HepG2 (cell line): ENCODE data around the gene CHKA. TPM values are rescaled to one million over a fixed set of nuclear protein-coding genes. Genes with fewer than 3 reads are reported as not detected.

Source experiments
- ATAC-seq: fragments of 200-7000 bp; cut with Tn5 transposase; 3 replicates; pipeline ENCODE4 v1.9.1; 2020; ENCODE audit warnings: mild to moderate bottlenecking, moderate library complexity
- Bru-seq: library from RNA; stranded (reverse); fragments of 400-500 nt; gene quantifications from one replicate; lab custom pipeline; 2021; lab: Mats Ljungman, UMichigan
- BruChase-seq, 2 experiments: library from RNA; stranded (reverse); fragments of 400-500 nt; gene quantifications; one replicate each; lab custom pipeline; 2021; lab: Mats Ljungman, UMichigan
- BruUV-seq: library from RNA; stranded (reverse); fragments of 400-500 nt; replicated peaks from 2 replicates; lab custom pipeline; 2021; lab: Mats Ljungman, UMichigan
- CTCF ChIA-PET: fragments of 300-600 bp; formaldehyde crosslinking; extraction: SDS; loops from one replicate; lab custom pipeline; 2021; ENCODE audit warnings: low total read pairs, inconsistent platforms, low intra/inter-chr PET ratio; lab: Yijun Ruan, JAX
- POLR2A ChIA-PET: fragments of 350-600 bp; sonication (Branson Sonifier 250); formaldehyde crosslinking; loops from one replicate; lab custom pipeline; 2020; ENCODE audit warnings: antibody characterized with exemption, inconsistent platforms; lab: Yijun Ruan, JAX
- DNase-seq: peaks from one replicate; pipeline ENCODE4 v3.0.0-alpha.2; 2015; ENCODE audit warnings: low spot score
- FAIRE-seq: peaks from 3 replicates; lab custom pipeline; 2011; peaks lifted over from hg19 to GRCh38; lab: Jason Lieb, UNC
- H2AFZ ChIP-seq: one replicate; pipeline ENCODE4 v1.6.1; 2011; ENCODE audit warnings: low read length, inconsistent platforms
- H3K27ac ChIP-seq: fragments of 300-600 bp; 3 replicates; pipeline ENCODE4 v1.8.0; 2011; ENCODE audit warnings: mixed run types, mild to moderate bottlenecking, mixed read lengths, low read length, inconsistent platforms; ENCODE audit not compliant: insufficient read depth; ENCODE audit errors: extremely low read length
- H3K27me3 ChIP-seq, 2 experiments: fragments of 200-600 bp in 1 of 2; 2 replicates in 1 of 2; 3 replicates in 1 of 2; pipeline versions ENCODE4 v1.6.0 to v1.8.0; 2011; ENCODE audit warnings: low read length in 2 of 2, mild to moderate bottlenecking in 2 of 2, moderate library complexity in 2 of 2, inconsistent platforms in 1 of 2; ENCODE audit not compliant: insufficient read depth in 2 of 2, control insufficient read depth in 1 of 2
- H3K36me3 ChIP-seq, 2 experiments: fragments of 200-600 bp in 1 of 2; replicated peaks in 1 of 2; 2 replicates in 1 of 2; 3 replicates in 1 of 2; pipeline versions ENCODE4 v1.5.1 to v1.8.0; 2011; ENCODE audit warnings: low read length in 2 of 2, inconsistent platforms in 1 of 2; ENCODE audit not compliant: insufficient read depth in 2 of 2, control insufficient read depth in 1 of 2
- H3K4me1 ChIP-seq: 2 replicates; pipeline ENCODE4 v1.5.1; 2012; ENCODE audit warnings: low read length, inconsistent platforms; ENCODE audit not compliant: insufficient read depth
- H3K4me2 ChIP-seq: 2 replicates; pipeline ENCODE4 v1.6.0; 2011; ENCODE audit warnings: low read depth, low read length, inconsistent platforms
- H3K4me3 ChIP-seq, 3 experiments: fragments of 200-600 bp in 1 of 3; sonication (generic), shearing (Covaris generic) in 1 of 3; replicated peaks in 1 of 3; 2 replicates each; pipeline ENCODE4 v1.5.1; 2011 to 2016; ENCODE audit warnings: low read length in 3 of 3, inconsistent platforms in 2 of 3, low read depth in 2 of 3, mild to moderate bottlenecking in 2 of 3, control low read depth in 1 of 3, mixed read lengths in 1 of 3; ENCODE audit not compliant: insufficient read depth in 1 of 3
- H3K79me2 ChIP-seq: one replicate; pipeline ENCODE4 v1.6.1; 2011; ENCODE audit warnings: low read length, inconsistent platforms; ENCODE audit not compliant: insufficient read depth
- H3K9ac ChIP-seq: 2 replicates; pipeline ENCODE4 v1.6.0; 2011; ENCODE audit warnings: mild to moderate bottlenecking, low read depth, low read length, inconsistent platforms; ENCODE audit not compliant: insufficient read depth
- H3K9me3 ChIP-seq: 2 replicates; pipeline ENCODE4 v1.5.1; 2012; ENCODE audit warnings: mild to moderate bottlenecking, low read length
- H4K20me1 ChIP-seq: 2 replicates; pipeline ENCODE4 v1.6.0; 2011; ENCODE audit warnings: inconsistent platforms, mild to moderate bottlenecking, low read length, moderate library complexity; ENCODE audit not compliant: insufficient read depth
- ATRX ChIP-seq: sonication (generic); formaldehyde crosslinking; IDR thresholded peaks from 2 replicates; pipeline ENCODE4 v1.4.0; 2020; ENCODE audit warnings: missing genetic modification reagents, borderline replicate concordance
- FOSL2 ChIP-seq: sonication (generic); formaldehyde crosslinking; IDR thresholded peaks from 2 replicates; pipeline ENCODE4 v1.4.0; 2020; ENCODE audit warnings: missing genetic modification reagents
- HNF4G ChIP-seq, 2 experiments: sonication (generic) in 1 of 2; formaldehyde crosslinking in 1 of 2; IDR thresholded peaks; 2 replicates each; pipeline versions ENCODE4 v1.4.0 to v1.6.1; 2011 to 2020; ENCODE audit warnings: borderline replicate concordance in 2 of 2, low read depth in 2 of 2, mild to moderate bottlenecking in 2 of 2, low read length in 1 of 2, missing genetic modification reagents in 1 of 2, moderate library complexity in 1 of 2
- MED8 ChIP-seq: sonication (generic); formaldehyde crosslinking; IDR thresholded peaks from 2 replicates; pipeline ENCODE4 v1.8.1; 2023; ENCODE audit warnings: mild to moderate bottlenecking, missing genetic modification reagents; ENCODE audit not compliant: insufficient replicate concordance
- PPARG ChIP-seq: conservative IDR thresholded peaks from 2 replicates; pipeline ENCODE4 v1.6.1; 2016; ENCODE audit warnings: missing biosample characterization, missing genetic modification reagents
- TP53 ChIP-seq: sonication (generic); formaldehyde crosslinking; conservative IDR thresholded peaks from 2 replicates; pipeline ENCODE4 v1.4.0; 2020; ENCODE audit warnings: missing genetic modification reagents
- ZNF431 ChIP-seq: sonication (generic); formaldehyde crosslinking; IDR thresholded peaks from 2 replicates; pipeline ENCODE4 v1.9.0; 2022; ENCODE audit warnings: missing genetic modification reagents, low read depth, mild to moderate bottlenecking, borderline replicate concordance
- ZNF724P ChIP-seq: sonication (generic); formaldehyde crosslinking; IDR thresholded peaks from 2 replicates; pipeline ENCODE4 v1.8.0; 2022; ENCODE audit warnings: missing genetic modification reagents, borderline replicate concordance
- WGBS: methylation state at CpG from one replicate; pipeline ENCODE4 v1.1.6; 2017; ENCODE audit warnings: low lambda C conversion rate; 5-methylcytosine and 5-hydroxymethylcytosine counted together
- in situ Hi-C: cut with HindIII; loops from 2 replicates; pipeline ENCODE4 v1.10.0; 2017; ENCODE audit warnings: low pct_unique_long_range_greater_than_20kb; ENCODE audit not compliant: extremely low pct_ligation_motif_present
- intact Hi-C: fragments of 100-400 bp; cut with micrococcal nuclease; formaldehyde crosslinking; loops from one replicate; pipeline ENCODE4 v1.10.0; 2022; ENCODE audit not compliant: unreplicated experiment
- long read RNA-seq, 2 experiments: library from RNA in 1 of 2; library from polyadenylated mRNA in 1 of 2; stranded (forward) in 1 of 2; unstranded in 1 of 2; transcript quantifications; one replicate each; pipeline ENCODE4 v2.0.0, GENCODE V29; 2019 to 2022
- polyA minus RNA-seq, 3 experiments: library from RNA; depleted of rRNA, polyadenylated mRNA; stranded (reverse); fragments of >200 nt; gene quantifications; 2 replicates each; pipeline ENCODE4 v1.2.3, GENCODE V29; 2011; ENCODE audit warnings: low replicate concordance in 1 of 3
- polyA plus RNA-seq, 8 experiments: library from polyadenylated mRNA; depleted of rRNA in 3 of 8; stranded (reverse) in 7 of 8; unstranded in 1 of 8; fragments of >200 nt; fragmentation: Illumina TruSeq in 4 of 8; extraction: Trizol in 4 of 8; gene quantifications; 2 replicates each; pipeline versions ENCODE4 v1.2.1 to v1.2.3, GENCODE V29; 2011 to 2016; ENCODE audit warnings: low read depth in 4 of 8, missing spikeins in 1 of 8, mixed read lengths in 1 of 8; ENCODE audit not compliant: insufficient read depth in 1 of 8
- total RNA-seq, 5 experiments: library from RNA; depleted of rRNA; stranded (reverse); fragments of >200 nt; fragmentation: Illumina TruSeq; extraction: Trizol; gene quantifications; 2 replicates each; pipeline ENCODE4 v1.2.3, GENCODE V29; 2016; ENCODE audit warnings: low read depth in 1 of 5
- TF ChIP-seq, protein P1 (sequence below): sonication (generic); formaldehyde crosslinking; conservative IDR thresholded peaks from 2 replicates; pipeline ENCODE4 v1.8.0; 2022; ENCODE audit warnings: low read depth, missing genetic modification reagents
- TF ChIP-seq, protein P2 (sequence below): sonication (generic); formaldehyde crosslinking; IDR thresholded peaks from 2 replicates; pipeline ENCODE4 v1.5.0; 2020; ENCODE audit warnings: missing genetic modification reagents, mild to moderate bottlenecking, borderline replicate concordance
- TF ChIP-seq, protein P3 (sequence below): sonication (generic); formaldehyde crosslinking; IDR thresholded peaks from 2 replicates; pipeline ENCODE4 v1.4.0; 2020; ENCODE audit warnings: missing genetic modification reagents, borderline replicate concordance

Gene CHKA
- total RNA-seq (2016; rRNA removed; fragmentation: Illumina TruSeq; extraction: Trizol) (83.6 and 92.7 TPM in 2 replicates), polyA plus RNA-seq (2011; rRNA removed) (61.1 and 71.6 TPM in 2 replicates), polyA minus RNA-seq (2011; rRNA and poly(A)+ RNA removed; ENCODE audit: low replicate concordance) (46.2 and 97.9 TPM in 2 replicates), Bru-seq, nascent RNA (percentile 96 among the genes with signal in this experiment), BruChase-seq, experiment 1, labeled RNA remaining after a 6-hour chase (percentile 92 among the genes with signal in this experiment), BruChase-seq, experiment 2, labeled RNA remaining after a 2-hour chase (percentile 93 among the genes with signal in this experiment)
- 19.2 and 23.2 TPM in 2 replicates for total RNA-seq (2016; cell fraction: cytosol; rRNA removed; fragmentation: Illumina TruSeq; extraction: Trizol; ENCODE audit: low read depth)
- total RNA-seq (2016; cell fraction: insoluble cytoplasmic fraction; rRNA removed; fragmentation: Illumina TruSeq; extraction: Trizol): 87.5 and 87.8 TPM in 2 replicates
- 52.5 and 57.2 TPM in 2 replicates for total RNA-seq (2016; cell fraction: membrane; rRNA removed; fragmentation: Illumina TruSeq; extraction: Trizol)
- 127 and 148 TPM in 2 replicates for total RNA-seq (2016; cell fraction: nucleus; rRNA removed; fragmentation: Illumina TruSeq; extraction: Trizol)
- polyA plus RNA-seq (2011; cell fraction: cytosol; rRNA removed): 53.1 and 55.7 TPM in 2 replicates
- 87.9 and 97.8 TPM in 2 replicates for polyA plus RNA-seq (2011; cell fraction: nucleus; rRNA removed)
- polyA plus RNA-seq (2012): 57.3 and 69.6 TPM in 2 replicates
- 17.1 and 18.4 TPM in 2 replicates for polyA plus RNA-seq (2016; cell fraction: cytosol; fragmentation: Illumina TruSeq; extraction: Trizol; ENCODE audit: low read depth)
- polyA plus RNA-seq (2016; cell fraction: insoluble cytoplasmic fraction; fragmentation: Illumina TruSeq; extraction: Trizol; ENCODE audit: low read depth): 91.8 and 101 TPM in 2 replicates
- 34.6 and 36.0 TPM in 2 replicates for polyA plus RNA-seq (2016; cell fraction: membrane; fragmentation: Illumina TruSeq; extraction: Trizol; ENCODE audit: low read depth)
- polyA plus RNA-seq (2016; cell fraction: nucleus; fragmentation: Illumina TruSeq; extraction: Trizol; ENCODE audit: insufficient read depth, low read depth): 309 and 329 TPM in 2 replicates
- 41.1 and 41.4 TPM in 2 replicates for polyA minus RNA-seq (2011; cell fraction: cytosol; rRNA and poly(A)+ RNA removed)
- polyA minus RNA-seq (2011; cell fraction: nucleus; rRNA and poly(A)+ RNA removed): 84.0 and 96.3 TPM in 2 replicates
- long read RNA-seq, experiment 1, transcript CHKA-201 (12 exons, 2,530 nt): major isoform, 17 of 41 reads
- long read RNA-seq, experiment 1, partial matches to known transcripts: 14 of 41 reads
- long read RNA-seq, experiment 1, other reads (novel, unspliced or antisense): 10 of 41 reads
- long read RNA-seq, experiment 2, transcript CHKA-202 (11 exons, 1,755 nt): minor isoform, 13 of 251 reads
- long read RNA-seq, experiment 2, transcript CHKA-201 (12 exons, 2,530 nt): major isoform, 138 of 251 reads
- long read RNA-seq, experiment 2, partial matches to known transcripts: 26 of 251 reads
- long read RNA-seq, experiment 2, other reads (novel, unspliced or antisense): 74 of 251 reads

DNA sequence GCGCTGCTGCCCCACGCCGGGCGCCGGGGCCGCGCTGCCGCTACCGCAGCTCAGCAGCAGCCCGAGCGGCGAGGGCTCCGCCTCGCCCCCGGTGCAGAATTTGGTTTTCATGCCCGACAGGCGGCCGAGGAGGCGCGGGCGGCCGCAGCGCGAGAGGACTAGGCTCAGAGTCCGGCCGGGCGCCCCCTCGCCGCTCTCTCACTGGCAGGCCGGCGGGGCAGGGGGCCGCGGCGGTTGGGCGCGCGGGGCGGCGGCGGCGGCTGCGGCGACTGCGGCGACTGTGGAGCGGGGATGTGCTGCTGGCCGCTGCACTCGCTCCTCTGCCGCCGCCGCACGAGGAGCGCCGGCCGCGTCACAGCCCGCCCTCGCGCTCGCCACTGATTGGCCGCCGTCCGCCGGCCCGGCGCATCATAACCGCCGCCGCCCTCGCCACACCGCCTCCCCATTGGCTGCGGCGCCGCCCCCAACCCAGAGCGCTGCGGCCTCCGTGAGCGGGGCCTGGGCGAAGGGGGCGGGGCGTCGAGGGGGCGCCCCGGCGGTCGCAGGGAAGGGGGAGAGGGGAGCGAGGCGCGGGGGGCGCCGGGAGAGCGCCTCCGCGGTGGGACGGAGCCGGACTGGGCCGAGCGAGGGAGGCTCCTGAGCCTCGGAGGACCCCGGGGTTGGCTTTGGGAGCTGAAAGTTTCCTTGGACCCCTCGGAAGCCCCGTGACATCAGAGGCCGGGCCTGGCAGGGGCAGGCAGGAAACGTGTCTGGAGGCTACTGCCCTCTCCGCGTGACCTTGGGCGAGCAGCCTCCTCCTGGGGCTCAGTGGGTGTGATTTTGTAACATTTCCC is at the start of gene CHKA:
TSS of gene CHKA (minus strand) at position 322 of the 833 bp plus-strand sequence. CDS start at position 111, 211 bp downstream.
- Histone ChIP-seq H3K4me1 (peaks cover 68% of the 10 kb centered on the region), H2AFZ (no peak within 1 kb of the TSS), H3K27ac (peak within 1 kb of the TSS; percentile 98), H4K20me1 (peaks cover 42% of the 10 kb centered on the region), H3K9me3 (no peaks in the 10 kb centered on the region), H3K9ac (peak within 1 kb of the TSS; percentile 91), H3K4me3 (peak within 1 kb of the TSS; percentile 78 to 93 (median 91)), H3K79me2 (peaks cover 58% of the 10 kb centered on the region), H3K36me3 (peaks cover 3 to 16% of the 10 kb centered on the region in 2 experiments; a peak in 4 of 5 replicates), H3K27me3 (no peaks in the 10 kb centered on the region; a peak in 1 of 5 replicates), H3K4me2 (peak within 1 kb of the TSS; percentile 95)
- WGBS: 0% methylated on average over 5 of the region's 107 CpGs
- in situ Hi-C loops (no loop called here), intact Hi-C loops (loop anchor here (1.0 kb wide), 2 partner anchors 22 to 24 kb away; no protein-coding TSS in a partner anchor)
- ATAC-seq (peak; percentile 78), FAIRE-seq (no peak), DNase-seq (peak; percentile 84)
- ChIA-PET POLR2A (interaction anchor here (1.0 to 7.3 kb wide), 6 partner anchors 15 to 88 kb away, joined by 3 to 98 read pairs (median 8); no protein-coding TSS in a partner anchor), CTCF (no interaction called here)
- BruUV-seq: no TSS peak
- TF ChIP-seq PPARG (CRISPR knock-in tag) (0 out of 2 replicates have a peak, but pooled peaks have one; percentile 8), ZNF724P (CRISPR knock-in tag) (peak; percentile 62; the same call in 1 of the 2 replicates), HNF4G (IDR thresholded peaks at IDR 0.05; ENCODE audit: borderline replicate concordance, low read depth, low read length) (peak; percentile 39; the same call in 1 of the 2 replicates), HNF4G (CRISPR knock-in tag; IDR thresholded peaks at IDR 0.05; ENCODE audit: borderline replicate concordance, low read depth) (peak; percentile 16; the same call in 1 of the 2 replicates), FOSL2 (CRISPR knock-in tag) (0 out of 2 replicates have a peak, but pooled peaks have one; percentile 7), ATRX (CRISPR knock-in tag) (no peak), TP53 (CRISPR knock-in tag) (no peak), MED8 (no peak), ZNF431 (peak; percentile 16; the same call in 1 of the 2 replicates)
- TF ChIP-seq, protein P1, sequence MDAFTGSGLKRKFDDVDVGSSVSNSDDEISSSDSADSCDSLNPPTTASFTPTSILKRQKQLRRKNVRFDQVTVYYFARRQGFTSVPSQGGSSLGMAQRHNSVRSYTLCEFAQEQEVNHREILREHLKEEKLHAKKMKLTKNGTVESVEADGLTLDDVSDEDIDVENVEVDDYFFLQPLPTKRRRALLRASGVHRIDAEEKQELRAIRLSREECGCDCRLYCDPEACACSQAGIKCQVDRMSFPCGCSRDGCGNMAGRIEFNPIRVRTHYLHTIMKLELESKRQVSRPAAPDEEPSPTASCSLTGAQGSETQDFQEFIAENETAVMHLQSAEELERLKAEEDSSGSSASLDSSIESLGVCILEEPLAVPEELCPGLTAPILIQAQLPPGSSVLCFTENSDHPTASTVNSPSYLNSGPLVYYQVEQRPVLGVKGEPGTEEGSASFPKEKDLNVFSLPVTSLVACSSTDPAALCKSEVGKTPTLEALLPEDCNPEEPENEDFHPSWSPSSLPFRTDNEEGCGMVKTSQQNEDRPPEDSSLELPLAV (CRISPR knock-in tag): 0 out of 2 replicates have a peak, but pooled peaks have one; percentile 12
- TF ChIP-seq, protein P2, sequence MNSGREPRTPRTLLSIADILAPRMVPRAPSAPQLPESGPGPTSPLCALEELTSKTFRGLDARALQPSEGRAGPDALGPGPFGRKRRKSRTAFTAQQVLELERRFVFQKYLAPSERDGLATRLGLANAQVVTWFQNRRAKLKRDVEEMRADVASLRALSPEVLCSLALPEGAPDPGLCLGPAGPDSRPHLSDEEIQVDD (CRISPR knock-in tag): peak; percentile 16; the same call in 1 of the 2 replicates
- TF ChIP-seq, protein P3, sequence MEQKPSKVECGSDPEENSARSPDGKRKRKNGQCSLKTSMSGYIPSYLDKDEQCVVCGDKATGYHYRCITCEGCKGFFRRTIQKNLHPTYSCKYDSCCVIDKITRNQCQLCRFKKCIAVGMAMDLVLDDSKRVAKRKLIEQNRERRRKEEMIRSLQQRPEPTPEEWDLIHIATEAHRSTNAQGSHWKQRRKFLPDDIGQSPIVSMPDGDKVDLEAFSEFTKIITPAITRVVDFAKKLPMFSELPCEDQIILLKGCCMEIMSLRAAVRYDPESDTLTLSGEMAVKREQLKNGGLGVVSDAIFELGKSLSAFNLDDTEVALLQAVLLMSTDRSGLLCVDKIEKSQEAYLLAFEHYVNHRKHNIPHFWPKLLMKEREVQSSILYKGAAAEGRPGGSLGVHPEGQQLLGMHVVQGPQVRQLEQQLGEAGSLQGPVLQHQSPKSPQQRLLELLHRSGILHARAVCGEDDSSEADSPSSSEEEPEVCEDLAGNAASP: no peak; the same call in 1 of the 2 replicates
